GM21526 (cell line): ENCODE results near the gene ERVV-1.
"Not testable (repeated sequence)": the region's sequence is repeated elsewhere in the genome, so short reads cannot be mapped to it uniquely, and the experiment has no call there.

Source experiments
- ATAC-seq: cut with Tn5 transposase; IDR thresholded peaks from one replicate; pipeline ENCODE4 v1.9.1; 2021; ENCODE audit warnings: moderate library complexity; ENCODE audit not compliant: unreplicated experiment, low FRiP score

ERVV-1 gene, protein sequence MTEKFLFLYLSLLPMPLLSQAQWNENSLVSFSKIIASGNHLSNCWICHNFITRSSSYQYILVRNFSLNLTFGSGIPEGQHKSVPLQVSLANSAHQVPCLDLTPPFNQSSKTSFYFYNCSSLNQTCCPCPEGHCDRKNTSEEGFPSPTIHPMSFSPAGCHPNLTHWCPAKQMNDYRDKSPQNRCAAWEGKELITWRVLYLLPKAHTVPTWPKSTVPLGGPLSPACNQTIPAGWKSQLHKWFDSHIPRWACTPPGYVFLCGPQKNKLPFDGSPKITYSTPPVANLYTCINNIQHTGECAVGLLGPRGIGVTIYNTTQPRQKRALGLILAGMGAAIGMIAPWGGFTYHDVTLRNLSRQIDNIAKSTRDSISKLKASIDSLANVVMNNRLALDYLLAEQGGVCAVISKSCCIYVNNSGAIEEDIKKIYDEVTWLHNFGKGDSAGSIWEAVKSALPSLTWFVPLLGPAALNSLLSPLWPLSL

GRCh38 chr19:53013621-53014020, at the start of gene ERVV-1:
ERVV-1 (plus strand) TSS chr19:53013921; CDS start chr19:53014091, 170 bp downstream.
- no peak for ATAC-seq

DNA sequence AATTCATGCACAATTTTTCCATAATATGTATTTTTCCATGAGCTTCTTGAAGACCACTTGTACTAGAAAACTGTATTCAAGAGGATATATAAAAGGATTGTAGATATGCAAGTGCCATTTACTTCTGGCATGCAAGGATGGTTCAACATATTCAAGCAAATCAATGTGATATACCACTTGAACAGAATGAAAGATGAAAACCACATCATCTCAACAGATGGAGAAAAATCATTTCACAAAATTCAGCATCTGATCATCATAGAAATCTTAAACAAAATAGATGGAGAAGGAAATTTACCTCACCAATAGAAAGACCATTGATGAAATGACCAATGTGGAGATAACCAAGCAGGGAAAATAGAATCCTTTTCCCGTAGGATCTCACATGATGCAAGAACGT, 45.9 kb upstream of the ERVV-1 start:
- no peak for ATAC-seq

- ATAC-seq: no peak
Measured at GRCh38 chr19:52981329-52981728, 32.4 kb upstream of the ERVV-1 start.

GRCh38 chr19:52983167-52983566, 30.6 kb upstream of the ERVV-1 start:
- ATAC-seq: not testable (repeated sequence)

- ATAC-seq: no peak
Measured at GRCh38 chr19:52987221-52987620, 26.5 kb upstream of the ERVV-1 start.

DNA sequence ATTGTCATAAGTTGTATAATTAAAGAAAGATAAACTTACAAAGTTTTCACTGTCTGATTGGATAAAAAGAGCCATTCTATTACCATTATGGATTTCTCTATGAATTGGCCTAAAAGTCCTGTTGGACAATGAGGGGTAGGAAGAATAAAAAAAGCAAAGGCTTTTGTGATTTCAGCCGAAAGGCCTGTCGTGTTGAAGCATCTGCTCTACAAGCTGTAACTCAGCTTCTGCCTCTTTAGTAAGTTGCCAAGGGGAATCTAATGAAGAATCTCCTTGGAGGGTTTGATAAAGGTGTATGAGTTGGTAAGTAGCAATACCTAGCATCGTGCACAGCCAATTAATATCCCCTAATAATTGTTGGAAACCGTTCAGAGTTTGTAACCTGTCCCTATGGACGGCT, 25.2 kb upstream of the ERVV-1 start:
- no peak for ATAC-seq

- no peak for ATAC-seq
Measured at GRCh38 chr19:52990759-52991418, 22.8 kb upstream of the ERVV-1 start.

DNA sequence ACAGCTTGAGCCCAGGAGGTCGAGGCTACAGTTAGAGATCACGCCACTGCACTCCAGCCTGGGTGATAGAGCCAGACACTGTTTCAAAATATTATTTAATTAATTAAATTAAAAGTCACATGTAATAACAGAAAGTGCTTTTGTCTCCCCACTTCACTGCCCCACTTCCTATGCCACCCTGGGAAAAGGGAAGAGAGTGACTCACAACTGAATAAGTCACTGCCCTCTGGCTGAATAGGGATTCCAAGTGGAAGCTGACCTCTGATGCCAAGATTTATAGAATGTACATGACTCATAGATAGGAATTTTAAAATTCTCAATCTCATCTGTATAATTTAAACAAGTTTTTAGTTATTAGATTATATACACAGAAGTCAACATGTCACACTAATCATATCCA, 22.2 kb upstream of the ERVV-1 start:
- no peak for ATAC-seq

GRCh38 chr19:52992109-52993004, 21.4 kb upstream of the ERVV-1 start:
- no peak for ATAC-seq

GRCh38 chr19:52993342-52994178, 20.2 kb upstream of the ERVV-1 start:
- no peak for ATAC-seq

GRCh38 chr19:52995711-52996110, 18.0 kb upstream of the ERVV-1 start:
- no peak for ATAC-seq

- no peak for ATAC-seq
Measured at GRCh38 chr19:52997975-52998374, 15.7 kb upstream of the ERVV-1 start.

- ATAC-seq: no peak
Measured at GRCh38 chr19:53002479-53002878, 11.2 kb upstream of the ERVV-1 start.

DNA sequence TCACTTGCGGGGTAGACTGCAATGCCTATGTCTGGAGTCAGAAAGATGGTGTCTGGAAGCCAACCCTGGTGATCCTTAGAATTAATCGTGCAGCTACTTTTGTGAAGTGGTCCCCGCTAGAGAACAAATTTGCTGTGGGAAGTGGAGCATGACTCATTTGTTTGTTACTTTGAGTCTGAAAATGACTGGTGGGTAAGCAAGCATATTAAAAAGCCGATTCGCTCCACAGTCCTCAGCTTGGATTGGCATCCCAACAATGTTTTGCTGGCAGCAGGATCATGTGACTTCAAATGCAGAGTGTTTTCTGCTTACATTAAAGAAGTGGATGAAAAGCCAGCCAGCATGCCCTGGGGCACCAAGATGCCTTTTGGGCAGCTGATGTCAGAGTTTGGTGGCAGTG, 9.5 kb upstream of the ERVV-1 start:
- ATAC-seq: no peak

GRCh38 chr19:53007200-53007599, 6.5 kb upstream of the ERVV-1 start:
- ATAC-seq: no peak

DNA sequence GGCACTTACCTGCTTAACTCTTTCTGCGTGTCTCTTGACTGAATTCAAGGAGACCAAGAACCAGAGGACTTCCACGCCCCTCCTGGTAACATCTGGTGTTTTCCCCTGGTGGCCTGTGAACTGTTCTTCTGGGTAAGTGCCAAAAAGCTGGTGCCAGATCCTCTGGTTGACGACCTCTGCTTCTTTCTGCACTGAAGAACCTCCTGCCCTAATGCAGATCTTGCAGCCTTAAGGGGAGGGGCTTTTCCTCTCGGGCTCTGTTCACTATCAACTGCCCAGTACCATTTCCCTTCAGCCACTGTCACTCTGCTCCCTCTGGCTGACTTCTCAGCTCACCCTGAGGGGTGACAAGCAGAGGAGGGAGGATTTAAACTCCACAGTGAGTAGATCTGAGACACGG, 6.1 kb upstream of the ERVV-1 start:
- ATAC-seq: no peak

GRCh38 chr19:53008061-53008778, 5.5 kb upstream of the ERVV-1 start:
- no peak for ATAC-seq

DNA sequence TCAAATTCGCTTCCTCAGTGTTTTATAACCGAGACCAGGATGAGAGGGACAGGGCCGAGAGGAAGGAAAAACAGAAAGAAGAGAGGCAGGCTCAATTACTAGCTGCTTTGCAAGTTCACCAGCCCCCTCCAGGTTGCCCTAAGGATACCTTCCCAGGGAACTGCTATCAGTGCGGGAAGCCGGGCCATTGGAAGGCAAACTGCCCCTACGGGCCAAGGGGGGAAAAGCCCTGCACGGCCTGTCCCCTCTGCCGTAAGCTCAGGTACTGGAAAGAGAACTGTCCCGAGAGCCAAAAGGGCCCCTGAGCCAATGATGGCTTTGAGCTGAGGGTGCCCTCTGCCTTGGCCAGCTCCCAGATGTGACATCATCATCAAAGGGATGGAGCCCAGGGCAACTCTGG, 3.2 kb upstream of the ERVV-1 start:
- no peak for ATAC-seq

GRCh38 chr19:53012006-53012405, 1.7 kb upstream of the ERVV-1 start:
- ATAC-seq: no peak
